ENCODE results near the gene TMED4. TPM values are rescaled to one million over a fixed set of nuclear protein-coding genes. Genes with fewer than 3 reads are reported as not detected.

Gene TMED4
- polyA plus RNA-seq, 1 of the 3 experiments (the other 2 are of a cell fraction): 145 TPM

DNA sequence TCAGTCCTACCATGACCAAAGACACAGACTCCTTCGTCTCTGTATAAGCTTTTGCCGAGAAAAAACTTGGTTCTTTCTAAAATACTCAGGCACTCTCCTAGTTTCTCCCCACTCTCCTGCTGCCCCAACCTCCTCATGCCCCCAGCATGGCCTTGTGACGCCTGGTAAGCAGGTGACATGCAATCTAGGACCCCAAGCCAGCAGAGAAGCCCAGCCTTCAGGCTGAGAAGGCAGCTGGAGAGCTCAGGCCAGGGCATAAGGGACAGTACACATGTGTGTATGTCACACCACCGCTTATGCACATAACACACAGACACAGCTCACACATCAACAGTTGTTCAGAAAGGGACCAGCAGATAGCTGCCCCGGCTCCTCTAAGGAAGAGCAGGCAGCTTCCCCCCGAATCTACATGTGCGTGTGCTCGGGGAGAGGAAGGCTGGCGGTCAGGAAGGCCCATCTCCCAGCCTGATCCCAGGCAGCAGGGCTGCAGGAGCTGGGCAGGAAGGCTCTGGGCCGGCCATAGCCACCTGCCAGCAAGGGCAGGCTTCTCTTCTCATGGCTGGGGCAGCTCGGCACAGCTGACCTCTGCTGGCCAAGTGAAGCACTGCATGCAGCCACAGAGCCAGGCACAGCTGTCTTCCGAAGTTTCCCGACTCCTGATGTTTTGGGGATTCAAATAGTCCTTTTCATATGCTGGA is 16.8 kb downstream of the TMED4 start:
- Histone ChIP-seq H3K27me3 (ENCODE audit: insufficient read depth) (no peaks in the 10 kb centered on the region), H3K36me3 (replicated peaks in 1 of 2; ENCODE audit: control insufficient read depth in 1 of 2, insufficient read depth in 2 of 2, low read length in 1 of 2) (peaks cover 33 to 61% of the 10 kb centered on the region in 2 experiments), H3K4me1 (ENCODE audit: control insufficient read depth in 1 of 2, insufficient read depth in 2 of 2, low read depth in 1 of 2, low read length in 1 of 2) (peaks cover 4 to 5% of the 10 kb centered on the region in 2 experiments; a peak in 2 of 4 replicates), H3K9ac (no peak overlapping the region), H3K4me2 (no peak overlapping the region), H3K9me3 (no peaks in the 10 kb centered on the region), H3K27ac (ENCODE audit: low read depth in 2 of 2, low read length in 1 of 2) (no peak overlapping the region), H3F3A (replicated peaks; ENCODE audit: insufficient read depth) (peaks cover 8% of the 10 kb centered on the region), H3K9me2 (no peaks in the 10 kb centered on the region), H4K20me1 (ENCODE audit: insufficient read depth) (peaks cover 10% of the 10 kb centered on the region), H3K79me2 (ENCODE audit: insufficient read depth) (peaks cover 3% of the 10 kb centered on the region; the same call in 1 of the 2 replicates), H2AFZ (ENCODE audit: low read depth) (no peak overlapping the region), H3K4me3 (ENCODE audit: low read depth in 2 of 2, low read length in 1 of 2) (no peak overlapping the region; a peak in 1 of 4 replicates)
- DNase-seq: peak; percentile 80
- POLR2A ChIA-PET: interaction anchor here (0.5 to 3.3 kb wide), 7 partner anchors 9 to 365 kb away, joined by 3 to 12 read pairs (median 4); partner anchors contain the start of genes DDX56, NUDCD3 and YKT6
- CTCF ChIA-PET: interaction anchor here (0.5 to 7.2 kb wide), 67 partner anchors 9 to 573 kb away, joined by 3 to 98 read pairs (median 4); partner anchors contain the start of genes DDX56, H2AZ2, NPC1L1 and NUDCD3
- WGBS (ENCODE audit: low lambda C conversion rate): 67% methylated on average over 7 of the region's 13 CpGs
- peak; percentile 90 for TF ChIP-seq SMC3 (IDR thresholded peaks at IDR 0.05; ENCODE audit: low read depth, low read length)
- TF ChIP-seq EP300 (IDR thresholded peaks at IDR 0.05; ENCODE audit: borderline replicate concordance in 1 of 2, low read depth in 1 of 2, low read length in 1 of 2): no peak
- TF ChIP-seq RAD21 (IDR thresholded peaks at IDR 0.05; ENCODE audit: low read length): peak; percentile 78
- TF ChIP-seq, protein P1, sequence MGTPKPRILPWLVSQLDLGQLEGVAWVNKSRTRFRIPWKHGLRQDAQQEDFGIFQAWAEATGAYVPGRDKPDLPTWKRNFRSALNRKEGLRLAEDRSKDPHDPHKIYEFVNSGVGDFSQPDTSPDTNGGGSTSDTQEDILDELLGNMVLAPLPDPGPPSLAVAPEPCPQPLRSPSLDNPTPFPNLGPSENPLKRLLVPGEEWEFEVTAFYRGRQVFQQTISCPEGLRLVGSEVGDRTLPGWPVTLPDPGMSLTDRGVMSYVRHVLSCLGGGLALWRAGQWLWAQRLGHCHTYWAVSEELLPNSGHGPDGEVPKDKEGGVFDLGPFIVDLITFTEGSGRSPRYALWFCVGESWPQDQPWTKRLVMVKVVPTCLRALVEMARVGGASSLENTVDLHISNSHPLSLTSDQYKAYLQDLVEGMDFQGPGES (IDR thresholded peaks at IDR 0.05; ENCODE audit: low read depth, low read length): no peak
- TF ChIP-seq POLR2AphosphoS5 (IDR thresholded peaks at IDR 0.05; ENCODE audit: low read depth, low read length): no peak
- TF ChIP-seq, protein P2, sequence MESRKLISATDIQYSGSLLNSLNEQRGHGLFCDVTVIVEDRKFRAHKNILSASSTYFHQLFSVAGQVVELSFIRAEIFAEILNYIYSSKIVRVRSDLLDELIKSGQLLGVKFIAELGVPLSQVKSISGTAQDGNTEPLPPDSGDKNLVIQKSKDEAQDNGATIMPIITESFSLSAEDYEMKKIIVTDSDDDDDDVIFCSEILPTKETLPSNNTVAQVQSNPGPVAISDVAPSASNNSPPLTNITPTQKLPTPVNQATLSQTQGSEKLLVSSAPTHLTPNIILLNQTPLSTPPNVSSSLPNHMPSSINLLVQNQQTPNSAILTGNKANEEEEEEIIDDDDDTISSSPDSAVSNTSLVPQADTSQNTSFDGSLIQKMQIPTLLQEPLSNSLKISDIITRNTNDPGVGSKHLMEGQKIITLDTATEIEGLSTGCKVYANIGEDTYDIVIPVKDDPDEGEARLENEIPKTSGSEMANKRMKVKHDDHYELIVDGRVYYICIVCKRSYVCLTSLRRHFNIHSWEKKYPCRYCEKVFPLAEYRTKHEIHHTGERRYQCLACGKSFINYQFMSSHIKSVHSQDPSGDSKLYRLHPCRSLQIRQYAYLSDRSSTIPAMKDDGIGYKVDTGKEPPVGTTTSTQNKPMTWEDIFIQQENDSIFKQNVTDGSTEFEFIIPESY (IDR thresholded peaks at IDR 0.05; ENCODE audit: borderline replicate concordance, low read depth): no peak
- no peak for TF ChIP-seq FOXM1 (IDR thresholded peaks at IDR 0.05; ENCODE audit: low read depth)
- no peak for TF ChIP-seq TAF1 (IDR thresholded peaks at IDR 0.05; ENCODE audit: borderline replicate concordance, low read depth, low read length)
- TF ChIP-seq RFX5 (IDR thresholded peaks at IDR 0.05; ENCODE audit: low read length): no peak
- no peak for TF ChIP-seq EZH2phosphoT487 (IDR thresholded peaks at IDR 0.05; ENCODE audit: borderline replicate concordance, low read depth)
- no peak for TF ChIP-seq RXRA (IDR thresholded peaks at IDR 0.05; ENCODE audit: borderline replicate concordance, low read depth)
- TF ChIP-seq FOXJ3 (CRISPR knock-in tag; IDR thresholded peaks at IDR 0.05): no peak
- TF ChIP-seq, protein P3, sequence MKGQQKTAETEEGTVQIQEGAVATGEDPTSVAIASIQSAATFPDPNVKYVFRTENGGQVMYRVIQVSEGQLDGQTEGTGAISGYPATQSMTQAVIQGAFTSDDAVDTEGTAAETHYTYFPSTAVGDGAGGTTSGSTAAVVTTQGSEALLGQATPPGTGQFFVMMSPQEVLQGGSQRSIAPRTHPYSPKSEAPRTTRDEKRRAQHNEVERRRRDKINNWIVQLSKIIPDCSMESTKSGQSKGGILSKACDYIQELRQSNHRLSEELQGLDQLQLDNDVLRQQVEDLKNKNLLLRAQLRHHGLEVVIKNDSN (IDR thresholded peaks at IDR 0.05; ENCODE audit: borderline replicate concordance, low read depth): no peak
- no peak for TF ChIP-seq YY1 (IDR thresholded peaks at IDR 0.05; ENCODE audit: low read depth)
- TF ChIP-seq GATA2 (CRISPR knock-in tag; IDR thresholded peaks at IDR 0.05): no peak
- TF ChIP-seq, protein P4, sequence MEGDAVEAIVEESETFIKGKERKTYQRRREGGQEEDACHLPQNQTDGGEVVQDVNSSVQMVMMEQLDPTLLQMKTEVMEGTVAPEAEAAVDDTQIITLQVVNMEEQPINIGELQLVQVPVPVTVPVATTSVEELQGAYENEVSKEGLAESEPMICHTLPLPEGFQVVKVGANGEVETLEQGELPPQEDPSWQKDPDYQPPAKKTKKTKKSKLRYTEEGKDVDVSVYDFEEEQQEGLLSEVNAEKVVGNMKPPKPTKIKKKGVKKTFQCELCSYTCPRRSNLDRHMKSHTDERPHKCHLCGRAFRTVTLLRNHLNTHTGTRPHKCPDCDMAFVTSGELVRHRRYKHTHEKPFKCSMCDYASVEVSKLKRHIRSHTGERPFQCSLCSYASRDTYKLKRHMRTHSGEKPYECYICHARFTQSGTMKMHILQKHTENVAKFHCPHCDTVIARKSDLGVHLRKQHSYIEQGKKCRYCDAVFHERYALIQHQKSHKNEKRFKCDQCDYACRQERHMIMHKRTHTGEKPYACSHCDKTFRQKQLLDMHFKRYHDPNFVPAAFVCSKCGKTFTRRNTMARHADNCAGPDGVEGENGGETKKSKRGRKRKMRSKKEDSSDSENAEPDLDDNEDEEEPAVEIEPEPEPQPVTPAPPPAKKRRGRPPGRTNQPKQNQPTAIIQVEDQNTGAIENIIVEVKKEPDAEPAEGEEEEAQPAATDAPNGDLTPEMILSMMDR (IDR thresholded peaks at IDR 0.05): peak; percentile 99
- TF ChIP-seq MXI1 (IDR thresholded peaks at IDR 0.05; ENCODE audit: low read depth, low read length): no peak
- TF ChIP-seq, protein P5, sequence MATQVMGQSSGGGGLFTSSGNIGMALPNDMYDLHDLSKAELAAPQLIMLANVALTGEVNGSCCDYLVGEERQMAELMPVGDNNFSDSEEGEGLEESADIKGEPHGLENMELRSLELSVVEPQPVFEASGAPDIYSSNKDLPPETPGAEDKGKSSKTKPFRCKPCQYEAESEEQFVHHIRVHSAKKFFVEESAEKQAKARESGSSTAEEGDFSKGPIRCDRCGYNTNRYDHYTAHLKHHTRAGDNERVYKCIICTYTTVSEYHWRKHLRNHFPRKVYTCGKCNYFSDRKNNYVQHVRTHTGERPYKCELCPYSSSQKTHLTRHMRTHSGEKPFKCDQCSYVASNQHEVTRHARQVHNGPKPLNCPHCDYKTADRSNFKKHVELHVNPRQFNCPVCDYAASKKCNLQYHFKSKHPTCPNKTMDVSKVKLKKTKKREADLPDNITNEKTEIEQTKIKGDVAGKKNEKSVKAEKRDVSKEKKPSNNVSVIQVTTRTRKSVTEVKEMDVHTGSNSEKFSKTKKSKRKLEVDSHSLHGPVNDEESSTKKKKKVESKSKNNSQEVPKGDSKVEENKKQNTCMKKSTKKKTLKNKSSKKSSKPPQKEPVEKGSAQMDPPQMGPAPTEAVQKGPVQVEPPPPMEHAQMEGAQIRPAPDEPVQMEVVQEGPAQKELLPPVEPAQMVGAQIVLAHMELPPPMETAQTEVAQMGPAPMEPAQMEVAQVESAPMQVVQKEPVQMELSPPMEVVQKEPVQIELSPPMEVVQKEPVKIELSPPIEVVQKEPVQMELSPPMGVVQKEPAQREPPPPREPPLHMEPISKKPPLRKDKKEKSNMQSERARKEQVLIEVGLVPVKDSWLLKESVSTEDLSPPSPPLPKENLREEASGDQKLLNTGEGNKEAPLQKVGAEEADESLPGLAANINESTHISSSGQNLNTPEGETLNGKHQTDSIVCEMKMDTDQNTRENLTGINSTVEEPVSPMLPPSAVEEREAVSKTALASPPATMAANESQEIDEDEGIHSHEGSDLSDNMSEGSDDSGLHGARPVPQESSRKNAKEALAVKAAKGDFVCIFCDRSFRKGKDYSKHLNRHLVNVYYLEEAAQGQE (IDR thresholded peaks at IDR 0.05; ENCODE audit: low read depth, low read length): no peak
- no peak for TF ChIP-seq NRF1 (IDR thresholded peaks at IDR 0.05; ENCODE audit: low read depth, low read length)
- TF ChIP-seq FOSL2 (IDR thresholded peaks at IDR 0.05; ENCODE audit: borderline replicate concordance, low read depth): no peak
- TF ChIP-seq SIN3A (IDR thresholded peaks at IDR 0.05; ENCODE audit: borderline replicate concordance, low read depth, low read length): no peak

All from SK-N-SH (cell line).